Tibial nerve (tissue), 4 donors: Measurements from ENCODE around the gene DCLK2. TPM values are rescaled to one million over a fixed set of nuclear protein-coding genes. Genes with fewer than 3 reads are reported as not detected.

Experiments used
- DNase-seq, 2 donors: peaks; one replicate each; pipeline ENCODE4 v3.0.0-alpha.2; 2019; ENCODE audit warnings: low spot score in 2 of 2
- H3K27ac ChIP-seq, 4 donors: fragments of 200-600 bp; sonication (generic) in 3 of 4; one replicate each; pipeline ENCODE4 v1.5.1; 2017 to 2019; ENCODE audit warnings: mild to moderate bottlenecking in 1 of 4
- H3K27me3 ChIP-seq, 2 donors: fragments of 200-600 bp; sonication (generic) in 1 of 2; one replicate each; pipeline versions ENCODE4 v1.5.1 to v1.6.0; 2017 to 2019
- H3K36me3 ChIP-seq, 3 donors: fragments of 200-600 bp; sonication (generic); one replicate each; pipeline ENCODE4 v1.5.1; 2018 to 2019
- H3K4me1 ChIP-seq, 4 donors: fragments of 200-600 bp; sonication (generic) in 3 of 4; one replicate each; pipeline ENCODE4 v1.5.1; 2017 to 2019
- H3K4me3 ChIP-seq, 4 donors: fragments of 200-600 bp; sonication (generic) in 3 of 4; one replicate each; pipeline ENCODE4 v1.5.1; 2017 to 2019; ENCODE audit warnings: mild to moderate bottlenecking in 1 of 4, moderate library complexity in 1 of 4
- H3K9me3 ChIP-seq, 4 donors: fragments of 200-600 bp; sonication (generic) in 3 of 4; one replicate each; pipeline ENCODE4 v1.5.1; 2017 to 2019
- EP300 ChIP-seq, 2 donors: sonication (generic); formaldehyde crosslinking; IDR thresholded peaks; one replicate each; pipeline ENCODE4 v1.6.1; 2017; ENCODE audit warnings: antibody characterized with exemption in 2 of 2, mild to moderate bottlenecking in 1 of 2
- POLR2A ChIP-seq, 2 donors: fragments of 450-650 bp; IDR thresholded peaks; one replicate each; pipeline ENCODE4 v1.6.1; 2017; ENCODE audit warnings: antibody characterized with exemption in 2 of 2, mild to moderate bottlenecking in 2 of 2, moderate library complexity in 2 of 2
- WGBS, 2 donors: methylation state at CpG; one replicate each; pipeline ENCODE4 v1.1.5; 2018; 5-methylcytosine and 5-hydroxymethylcytosine counted together
- total RNA-seq, 4 donors: library from RNA; depleted of rRNA; stranded (reverse); fragments of >200 nt; gene quantifications; one replicate each; pipeline ENCODE4 v1.1.0, GENCODE V29; 2016
- TF ChIP-seq, protein P1 (sequence below), 5 experiments: fragments of 200-600 bp in 3 of 5; fragments of 450-650 bp in 2 of 5; sonication (generic) in 3 of 5; IDR thresholded peaks; one replicate each; pipeline ENCODE4 v1.5.1; 2016 to 2019; ENCODE audit warnings: antibody characterized with exemption in 5 of 5, mild to moderate bottlenecking in 3 of 5, moderate library complexity in 2 of 5

The DCLK2 gene
- total RNA-seq, 4 donors from 2014 or later, result 9.8 to 15.6 (median 10.7) TPM

DNA sequence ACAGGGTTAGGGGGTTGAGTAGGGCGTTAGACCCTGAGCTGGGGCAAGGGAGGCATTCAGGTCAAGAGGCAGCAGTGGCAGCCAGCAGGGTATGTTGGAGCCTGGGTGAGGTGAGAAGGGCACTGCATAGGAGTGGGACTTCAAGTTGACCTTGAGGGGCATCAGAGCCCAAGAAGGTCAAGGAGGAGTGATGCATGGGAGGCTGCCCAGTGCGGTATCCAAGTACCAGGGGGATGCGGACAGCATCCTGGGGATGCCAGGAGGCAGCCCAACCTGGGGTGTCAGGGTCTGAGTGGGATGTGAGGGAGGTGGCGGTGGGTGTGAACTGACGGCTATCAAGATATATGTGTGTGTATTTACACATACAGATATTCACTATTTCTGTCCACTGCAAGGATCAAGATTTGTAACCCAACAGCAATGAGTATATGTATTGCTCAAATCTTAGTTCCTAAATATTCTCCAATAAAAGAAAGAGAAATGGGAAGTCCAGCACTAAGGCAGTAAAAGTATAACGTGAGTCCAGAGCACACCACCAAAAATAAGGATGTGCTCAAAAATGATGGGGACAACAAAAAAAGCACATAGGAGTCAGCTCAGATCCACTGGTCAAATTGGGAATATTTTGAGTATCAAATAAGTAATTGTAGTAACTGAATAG is 9.8 kb upstream of the DCLK2 start:
- peaks cover 0 to 13% (median 0%) of the 10 kb centered on the region in 4 donors for H3K4me1 ChIP-seq
- DNase-seq, result no peak
- no peaks in the 10 kb centered on the region for H3K27me3 ChIP-seq
- WGBS, 2 donors, result 85 to 91% methylated on average over 6 of the region's 6 CpGs
- TF ChIP-seq, protein P1, sequence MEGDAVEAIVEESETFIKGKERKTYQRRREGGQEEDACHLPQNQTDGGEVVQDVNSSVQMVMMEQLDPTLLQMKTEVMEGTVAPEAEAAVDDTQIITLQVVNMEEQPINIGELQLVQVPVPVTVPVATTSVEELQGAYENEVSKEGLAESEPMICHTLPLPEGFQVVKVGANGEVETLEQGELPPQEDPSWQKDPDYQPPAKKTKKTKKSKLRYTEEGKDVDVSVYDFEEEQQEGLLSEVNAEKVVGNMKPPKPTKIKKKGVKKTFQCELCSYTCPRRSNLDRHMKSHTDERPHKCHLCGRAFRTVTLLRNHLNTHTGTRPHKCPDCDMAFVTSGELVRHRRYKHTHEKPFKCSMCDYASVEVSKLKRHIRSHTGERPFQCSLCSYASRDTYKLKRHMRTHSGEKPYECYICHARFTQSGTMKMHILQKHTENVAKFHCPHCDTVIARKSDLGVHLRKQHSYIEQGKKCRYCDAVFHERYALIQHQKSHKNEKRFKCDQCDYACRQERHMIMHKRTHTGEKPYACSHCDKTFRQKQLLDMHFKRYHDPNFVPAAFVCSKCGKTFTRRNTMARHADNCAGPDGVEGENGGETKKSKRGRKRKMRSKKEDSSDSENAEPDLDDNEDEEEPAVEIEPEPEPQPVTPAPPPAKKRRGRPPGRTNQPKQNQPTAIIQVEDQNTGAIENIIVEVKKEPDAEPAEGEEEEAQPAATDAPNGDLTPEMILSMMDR (IDR thresholded peaks at IDR 0.05), result no peak
- TF ChIP-seq POLR2A (IDR thresholded peaks at IDR 0.05) (no peak), EP300 (IDR thresholded peaks at IDR 0.05) (no peak)
- no peak overlapping the region for H3K4me3 ChIP-seq
- no peaks in the 10 kb centered on the region for H3K9me3 ChIP-seq
- no peaks in the 10 kb centered on the region for H3K36me3 ChIP-seq
- no peak overlapping the region for H3K27ac ChIP-seq

DNA sequence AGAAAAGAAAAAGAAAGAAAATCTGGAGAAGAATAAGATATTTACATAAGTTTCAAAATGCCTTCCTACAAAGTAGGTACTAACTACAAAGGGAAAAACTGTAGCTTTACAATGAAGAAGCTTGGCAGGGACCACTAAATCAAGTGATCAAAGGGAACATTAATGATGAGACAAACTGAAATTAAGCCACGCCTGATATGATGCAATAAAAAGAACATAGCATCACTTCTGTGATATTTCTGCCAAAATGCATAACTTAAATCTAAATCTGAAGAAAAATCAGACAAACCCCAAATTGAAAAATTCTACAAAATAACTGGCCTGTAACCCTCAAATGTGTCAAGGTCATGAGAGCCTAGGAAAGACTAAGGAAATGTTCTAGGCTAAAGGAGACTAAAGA is 8.9 kb upstream of the DCLK2 start:
- 74 to 85% methylated on average over 1 of the region's 1 CpG for WGBS, 2 donors
- Histone ChIP-seq H3K27ac (no peak overlapping the region), H3K36me3 (no peaks in the 10 kb centered on the region), H3K4me3 (no peak overlapping the region), H3K9me3 (no peaks in the 10 kb centered on the region), H3K27me3 (no peaks in the 10 kb centered on the region), H3K4me1 (peaks cover 0 to 11% (median 0%) of the 10 kb centered on the region in 4 donors)
- TF ChIP-seq EP300 (IDR thresholded peaks at IDR 0.05), result no peak
- TF ChIP-seq POLR2A (IDR thresholded peaks at IDR 0.05), result no peak
- no peak for DNase-seq

DNA sequence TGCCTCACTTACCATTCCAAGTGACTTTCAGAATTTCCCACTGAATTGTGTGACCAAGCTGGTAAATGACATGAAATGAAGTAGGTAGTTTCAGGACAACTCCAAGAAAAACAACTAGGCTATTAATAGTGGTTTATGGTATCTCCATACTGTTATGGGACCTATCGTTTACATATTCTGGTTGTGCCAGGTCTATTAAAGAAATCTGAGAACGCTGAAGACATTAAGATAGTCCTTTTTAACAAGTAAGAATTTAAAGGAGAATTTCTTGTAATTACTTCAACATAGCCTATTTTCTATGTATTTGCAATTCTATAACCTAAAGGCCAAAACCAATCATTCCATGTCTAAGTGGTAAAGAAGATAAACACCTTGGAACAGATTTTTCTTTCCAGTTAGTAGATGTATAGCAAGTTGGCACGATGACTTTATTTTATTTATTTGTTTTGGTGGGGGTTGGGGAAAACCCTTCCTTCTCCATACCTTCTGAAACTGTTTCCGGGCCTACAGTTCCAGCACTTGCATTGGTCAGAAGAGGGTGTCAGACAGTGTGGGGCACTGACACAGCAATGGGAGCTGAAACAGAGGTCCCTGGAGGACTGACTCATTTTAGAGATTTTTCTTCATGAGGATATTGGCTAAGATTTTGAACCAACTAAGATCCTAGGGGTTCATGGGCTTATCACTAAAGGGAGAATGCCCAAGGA is 7.6 kb upstream of the DCLK2 start:
- H3K4me3 ChIP-seq, result no peak overlapping the region
- H3K36me3 ChIP-seq, result no peaks in the 10 kb centered on the region
- peaks cover 0 to 11% (median 0%) of the 10 kb centered on the region in 4 donors for H3K4me1 ChIP-seq
- no peak for DNase-seq
- H3K27me3 ChIP-seq, result no peaks in the 10 kb centered on the region
- H3K9me3 ChIP-seq, result no peaks in the 10 kb centered on the region
- no peak for TF ChIP-seq POLR2A (IDR thresholded peaks at IDR 0.05)
- TF ChIP-seq, protein P1 (IDR thresholded peaks at IDR 0.05), result no peak
- no peak for TF ChIP-seq EP300 (IDR thresholded peaks at IDR 0.05)
- 88 to 92% methylated on average over 4 of the region's 4 CpGs for WGBS, 2 donors
- H3K27ac ChIP-seq, result no peak overlapping the region

DNA sequence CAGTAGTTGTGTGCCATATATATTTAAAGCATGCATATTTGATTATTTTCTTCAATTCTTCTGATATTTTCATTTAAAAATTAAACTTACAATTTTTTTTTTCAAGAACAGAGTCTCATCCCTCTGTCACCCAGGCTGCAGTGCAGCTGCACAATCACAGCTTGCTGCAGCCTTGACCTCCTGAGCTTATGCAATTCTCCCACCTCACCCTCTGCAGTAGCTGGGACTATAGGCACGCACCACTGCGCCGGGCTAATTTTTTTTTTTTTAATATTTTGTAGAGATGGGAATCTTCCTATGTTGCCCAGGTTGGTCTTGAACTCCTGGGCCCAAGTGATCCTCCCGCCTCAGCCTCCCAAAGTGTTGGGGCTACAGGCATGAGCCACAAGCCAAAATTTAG is 5.8 kb upstream of the DCLK2 start:
- Histone ChIP-seq H3K4me1 (peaks cover 0 to 14% (median 0%) of the 10 kb centered on the region in 4 donors), H3K27me3 (no peaks in the 10 kb centered on the region), H3K9me3 (no peaks in the 10 kb centered on the region), H3K36me3 (no peaks in the 10 kb centered on the region), H3K27ac (no peak overlapping the region), H3K4me3 (no peak overlapping the region)
- DNase-seq, result no peak
- 94 to 96% methylated on average over 4 of the region's 4 CpGs for WGBS, 2 donors
- no peak for TF ChIP-seq POLR2A (IDR thresholded peaks at IDR 0.05)
- no peak for TF ChIP-seq EP300 (IDR thresholded peaks at IDR 0.05)
- TF ChIP-seq, protein P1 (IDR thresholded peaks at IDR 0.05), result no peak

DNA sequence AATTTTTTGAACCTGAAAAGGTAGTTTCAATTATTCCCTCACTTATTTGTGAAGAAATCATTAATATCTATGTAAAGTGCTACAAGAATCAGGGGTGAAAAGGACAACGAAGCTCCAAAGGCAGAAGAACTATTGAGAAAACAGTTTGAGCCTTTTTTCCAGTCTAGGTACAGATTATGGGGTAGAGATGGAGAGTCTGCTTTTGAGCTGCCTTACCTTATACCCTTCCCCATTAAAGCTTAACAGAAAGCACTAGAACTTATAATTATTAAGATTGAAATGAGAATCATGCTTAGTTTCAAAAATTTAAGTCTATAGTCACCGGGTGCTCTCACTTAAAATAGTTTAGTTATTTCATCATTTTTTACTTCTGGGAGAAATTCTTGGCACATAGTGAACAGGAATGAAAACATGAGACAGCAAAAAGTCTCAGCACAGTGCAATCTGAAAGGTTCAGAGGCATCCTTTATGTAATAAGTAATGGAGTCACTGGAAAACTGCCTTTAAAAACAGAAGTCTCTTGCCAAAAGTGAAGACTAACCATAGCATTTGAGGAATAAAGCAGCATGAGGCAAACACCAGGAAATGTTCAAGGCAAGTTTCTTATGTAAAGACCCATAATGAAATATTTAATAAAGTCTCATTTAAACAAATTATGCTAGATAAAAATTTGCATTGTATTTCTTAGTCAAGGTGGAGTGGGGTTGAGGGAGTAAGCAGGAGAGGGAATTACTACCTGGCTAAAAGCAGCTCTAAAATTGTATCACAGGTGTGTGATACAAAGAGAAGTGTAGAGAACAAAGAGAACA is 5.1 kb upstream of the DCLK2 start:
- Histone ChIP-seq H3K27me3 (no peaks in the 10 kb centered on the region), H3K4me1 (peaks cover 0 to 18% (median 0%) of the 10 kb centered on the region in 4 donors), H3K9me3 (no peaks in the 10 kb centered on the region), H3K36me3 (no peaks in the 10 kb centered on the region), H3K4me3 (no peak overlapping the region), H3K27ac (peak overlapping the region in 1 of 4 donors; percentile 27)
- WGBS, 2 donors, result 30 to 34% methylated on average over 2 of the region's 2 CpGs
- no peak for TF ChIP-seq POLR2A (IDR thresholded peaks at IDR 0.05)
- TF ChIP-seq EP300 (IDR thresholded peaks at IDR 0.05), result peak in 1 of 2 donors; percentile 24
- TF ChIP-seq, protein P1 (IDR thresholded peaks at IDR 0.05), result no peak
- no peak for DNase-seq
